Endothelial cell of umbilical vein (primary cell): ENCODE measurements around the gene AACS. TPM values are rescaled to one million over a fixed set of nuclear protein-coding genes. Genes with fewer than 3 reads are reported as not detected.

Experiments
- BruUV-seq: library from RNA; stranded (reverse); fragments of 400-500 nt; replicated peaks from 2 replicates; lab custom pipeline; 2021; lab: Mats Ljungman, UMichigan
- CTCF ChIA-PET: fragments of 300-600, 350-600 bp; sonication (Branson Sonifier 250); formaldehyde crosslinking; loops from one replicate; lab custom pipeline; 2021; ENCODE audit warnings: antibody characterized with exemption, inconsistent platforms; lab: Charles Lee
- POLR2A ChIA-PET: fragments of 300-600, 350-600 bp; sonication (Branson Sonifier 250); formaldehyde crosslinking; loops from one replicate; lab custom pipeline; 2021; ENCODE audit warnings: antibody characterized with exemption, inconsistent platforms; lab: Charles Lee
- DNase-seq: peaks from one replicate; pipeline ENCODE4 v3.0.0-alpha.2; 2011; ENCODE audit warnings: low read depth, low spot score
- FAIRE-seq: peaks from 2 replicates; lab custom pipeline; 2011; peaks lifted over from hg19 to GRCh38; lab: Jason Lieb, UNC
- H2AFZ ChIP-seq: 2 replicates; pipeline ENCODE4 v1.6.0; 2012; ENCODE audit warnings: low read depth, low read length, control low read depth, inconsistent platforms
- H3K27ac ChIP-seq: 2 replicates; pipeline ENCODE4 v1.5.1; 2011; ENCODE audit warnings: low read depth, mild to moderate bottlenecking, control low read depth, low read length, moderate library complexity; ENCODE audit not compliant: insufficient read depth
- H3K27me3 ChIP-seq, 2 experiments: 2 replicates each; pipeline versions ENCODE4 v1.6.0 to v1.6.1; 2011; ENCODE audit warnings: low read length in 2 of 2, mixed read lengths in 1 of 2; ENCODE audit not compliant: control insufficient read depth in 2 of 2, insufficient read depth in 2 of 2
- H3K36me3 ChIP-seq, 2 experiments: 2 replicates in 1 of 2; 3 replicates in 1 of 2; pipeline ENCODE4 v1.5.1; 2011; ENCODE audit warnings: low read length in 2 of 2, mild to moderate bottlenecking in 1 of 2, moderate library complexity in 1 of 2; ENCODE audit not compliant: control insufficient read depth in 2 of 2, insufficient read depth in 2 of 2; ENCODE audit errors: extremely low read depth in 1 of 2
- H3K4me1 ChIP-seq: 3 replicates; pipeline ENCODE4 v1.5.1; 2011; ENCODE audit warnings: mild to moderate bottlenecking, low read length; ENCODE audit not compliant: control insufficient read depth, insufficient read depth; ENCODE audit errors: extremely low read depth
- H3K4me2 ChIP-seq: 2 replicates; pipeline ENCODE4 v1.6.1; 2011; ENCODE audit warnings: low read length, control low read depth, mixed read lengths; ENCODE audit not compliant: insufficient read depth
- H3K4me3 ChIP-seq, 3 experiments: fragments of 200-600 bp in 1 of 3; sonication (generic), shearing (Covaris generic) in 1 of 3; replicated peaks in 1 of 3; 2 replicates each; pipeline ENCODE4 v1.5.1; 2011 to 2016; ENCODE audit warnings: control low read depth in 3 of 3, low read length in 3 of 3, mild to moderate bottlenecking in 2 of 3, inconsistent platforms in 1 of 3, low read depth in 1 of 3, moderate library complexity in 1 of 3; ENCODE audit not compliant: insufficient read depth in 1 of 3
- H3K79me2 ChIP-seq: 2 replicates; pipeline ENCODE4 v1.6.0; 2012; ENCODE audit warnings: low read length, inconsistent platforms; ENCODE audit not compliant: control insufficient read depth, insufficient read depth
- H3K9ac ChIP-seq: replicated peaks from 2 replicates; pipeline ENCODE3; 2011; ENCODE audit warnings: low read length, control low read depth; ENCODE audit not compliant: insufficient read depth; ENCODE audit errors: extremely low read depth
- H3K9me1 ChIP-seq: replicated peaks from 3 replicates; pipeline ENCODE4 v1.6.0; 2011; ENCODE audit warnings: mild to moderate bottlenecking, low read length; ENCODE audit not compliant: control insufficient read depth, insufficient read depth; ENCODE audit errors: extremely low read depth
- H3K9me3 ChIP-seq: replicated peaks from 2 replicates; pipeline ENCODE4 v1.5.1; 2012; ENCODE audit warnings: low read length, inconsistent platforms; ENCODE audit not compliant: control insufficient read depth, insufficient read depth
- H4K20me1 ChIP-seq: replicated peaks from 2 replicates; pipeline ENCODE3; 2011; ENCODE audit warnings: mild to moderate bottlenecking, low read length; ENCODE audit not compliant: control insufficient read depth, insufficient read depth; ENCODE audit errors: extremely low read depth
- EZH2 ChIP-seq: IDR thresholded peaks from 2 replicates; pipeline ENCODE4 v1.6.1; 2012; ENCODE audit warnings: borderline replicate concordance, low read depth, mild to moderate bottlenecking, moderate library complexity, low read length, inconsistent platforms; ENCODE audit not compliant: severe bottlenecking
- FOS ChIP-seq: IDR thresholded peaks from 2 replicates; pipeline ENCODE4 v1.6.1; 2011; ENCODE audit warnings: mild to moderate bottlenecking, low read length, moderate library complexity, borderline replicate concordance; ENCODE audit not compliant: insufficient read depth
- GATA2 ChIP-seq: IDR thresholded peaks from 2 replicates; pipeline ENCODE4 v1.7.0; 2011; ENCODE audit warnings: low read depth, mild to moderate bottlenecking, moderate library complexity, mixed read lengths, low read length; ENCODE audit not compliant: insufficient read length, insufficient read depth
- JUN ChIP-seq: IDR thresholded peaks from 2 replicates; pipeline ENCODE4 v1.6.1; 2011; ENCODE audit warnings: borderline replicate concordance, low read depth; ENCODE audit not compliant: insufficient read length, insufficient read depth
- MYC ChIP-seq: IDR thresholded peaks from one replicate; pipeline ENCODE4 v1.6.1; 2011; ENCODE audit warnings: mild to moderate bottlenecking, low read depth, low read length
- POLR2A ChIP-seq: IDR thresholded peaks from 2 replicates; pipeline ENCODE4 v1.6.1; 2012; ENCODE audit warnings: low read depth, mild to moderate bottlenecking, control low read depth, low read length
- POLR2AphosphoS5 ChIP-seq: IDR thresholded peaks from 2 replicates; pipeline ENCODE4 v1.6.1; 2012; ENCODE audit warnings: low read depth, mild to moderate bottlenecking, control low read depth, low read length, moderate library complexity; ENCODE audit not compliant: insufficient read depth
- dilution Hi-C: fragments of 300-500 bp; cut with MboI; formaldehyde crosslinking; loops from one replicate; pipeline ENCODE4 v1.15.0; 2019; ENCODE audit warnings: low sequenced_read_pairs; ENCODE audit not compliant: extremely low pct_ligation_motif_present
- intact Hi-C: fragments of 100-400 bp; cut with micrococcal nuclease; formaldehyde crosslinking; loops from one replicate; pipeline ENCODE4 v1.10.0; 2022
- polyA plus RNA-seq, 4 experiments: library from polyadenylated mRNA; depleted of rRNA in 3 of 4; stranded (reverse) in 3 of 4; unstranded in 1 of 4; fragments of >200 nt; gene quantifications; 2 replicates each; pipeline versions ENCODE4 v1.2.1 to v1.2.3, GENCODE V29; 2011 to 2012; ENCODE audit warnings: missing spikeins in 1 of 4
- total RNA-seq: library from RNA; stranded (reverse); gene quantifications from 2 replicates; pipeline ENCODE4 v1.2.3, GENCODE V29; 2021
- TF ChIP-seq, protein P1 (sequence below), 2 donors: IDR thresholded peaks; 1 replicate in 1 of 2; 2 replicates in 1 of 2; pipeline ENCODE4 v1.5.1; 2011; ENCODE audit warnings: low read length in 2 of 2, mild to moderate bottlenecking in 2 of 2, moderate library complexity in 2 of 2, control low read depth in 1 of 2, inconsistent platforms in 1 of 2, low read depth in 1 of 2; ENCODE audit not compliant: insufficient read depth in 1 of 2; ENCODE audit errors: extremely low read depth in 1 of 2
- TF ChIP-seq, protein P2 (sequence below): IDR thresholded peaks from 2 replicates; pipeline ENCODE4 v1.6.1; 2011; ENCODE audit not compliant: insufficient read depth, insufficient read length

Gene AACS
- total and polyA plus RNA-seq, 2 donors (not counting 3 experiments of a cell fraction or from before 2014, with no cell fraction given): 34.7 to 40.3 TPM

DNA sequence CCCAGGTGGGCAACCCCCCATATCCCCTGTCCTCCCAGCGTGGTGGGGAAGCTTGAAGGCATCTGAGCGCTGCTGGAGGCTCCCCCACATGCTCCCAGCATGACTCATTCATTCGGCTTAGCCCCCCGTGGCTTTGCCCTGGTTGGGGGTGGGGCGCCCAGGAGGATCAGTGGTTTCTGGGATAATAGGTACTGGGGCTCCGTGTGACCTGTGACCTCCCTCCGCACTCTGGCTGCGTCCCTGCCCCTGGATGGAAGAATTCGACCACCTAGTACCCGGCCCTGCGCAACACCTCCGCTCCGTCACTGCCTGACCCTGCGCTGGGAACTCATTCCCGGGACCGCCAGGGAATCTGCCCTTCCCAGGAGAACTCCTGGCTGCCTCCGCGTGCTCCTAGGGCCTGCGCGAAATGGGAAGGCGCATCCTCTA lies 120.1 kb downstream of the AACS start:
- Histone ChIP-seq H3K4me2 (no peak overlapping the region), H3K27ac (no peak overlapping the region), H3K27me3 (peaks cover 45 to 49% of the 10 kb centered on the region in 2 experiments), H3K36me3 (no peaks in the 10 kb centered on the region), H3K9ac (no peak overlapping the region), H3K79me2 (no peaks in the 10 kb centered on the region), H2AFZ (no peak overlapping the region), H3K4me3 (no peak overlapping the region), H4K20me1 (no peaks in the 10 kb centered on the region), H3K4me1 (no peaks in the 10 kb centered on the region), H3K9me1 (no peaks in the 10 kb centered on the region), H3K9me3 (no peaks in the 10 kb centered on the region)
- BruUV-seq: no TSS peak
- FAIRE-seq (no peak), DNase-seq (no peak)
- POLR2A ChIA-PET: no interaction called here
- TF ChIP-seq, protein P1, sequence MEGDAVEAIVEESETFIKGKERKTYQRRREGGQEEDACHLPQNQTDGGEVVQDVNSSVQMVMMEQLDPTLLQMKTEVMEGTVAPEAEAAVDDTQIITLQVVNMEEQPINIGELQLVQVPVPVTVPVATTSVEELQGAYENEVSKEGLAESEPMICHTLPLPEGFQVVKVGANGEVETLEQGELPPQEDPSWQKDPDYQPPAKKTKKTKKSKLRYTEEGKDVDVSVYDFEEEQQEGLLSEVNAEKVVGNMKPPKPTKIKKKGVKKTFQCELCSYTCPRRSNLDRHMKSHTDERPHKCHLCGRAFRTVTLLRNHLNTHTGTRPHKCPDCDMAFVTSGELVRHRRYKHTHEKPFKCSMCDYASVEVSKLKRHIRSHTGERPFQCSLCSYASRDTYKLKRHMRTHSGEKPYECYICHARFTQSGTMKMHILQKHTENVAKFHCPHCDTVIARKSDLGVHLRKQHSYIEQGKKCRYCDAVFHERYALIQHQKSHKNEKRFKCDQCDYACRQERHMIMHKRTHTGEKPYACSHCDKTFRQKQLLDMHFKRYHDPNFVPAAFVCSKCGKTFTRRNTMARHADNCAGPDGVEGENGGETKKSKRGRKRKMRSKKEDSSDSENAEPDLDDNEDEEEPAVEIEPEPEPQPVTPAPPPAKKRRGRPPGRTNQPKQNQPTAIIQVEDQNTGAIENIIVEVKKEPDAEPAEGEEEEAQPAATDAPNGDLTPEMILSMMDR (IDR thresholded peaks at IDR 0.05; ENCODE audit: extremely low read depth in 1 of 2, insufficient read depth in 1 of 2, low read depth in 1 of 2, low read length in 2 of 2): no peak
- TF ChIP-seq FOS (no peak), EZH2 (no peak), POLR2A (no peak), MYC (no peak), JUN (no peak), GATA2 (no peak), POLR2AphosphoS5 (no peak)
- TF ChIP-seq, protein P2, sequence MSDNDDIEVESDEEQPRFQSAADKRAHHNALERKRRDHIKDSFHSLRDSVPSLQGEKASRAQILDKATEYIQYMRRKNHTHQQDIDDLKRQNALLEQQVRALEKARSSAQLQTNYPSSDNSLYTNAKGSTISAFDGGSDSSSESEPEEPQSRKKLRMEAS: no peak
- intact Hi-C loops: loop anchor here (10.0 kb wide), 1 partner anchor 879 kb away; no protein-coding TSS in a partner anchor
- dilution Hi-C loops: no loop called here
- CTCF ChIA-PET: interaction anchor here (2.2 to 5.3 kb wide), 2 partner anchors 15 to 217 kb away, joined by 11 to 128 read pairs; no protein-coding TSS in a partner anchor
